ENCODE results near the gene PRKCG. TPM values are rescaled to one million over a fixed set of nuclear protein-coding genes. Genes with fewer than 3 reads are reported as not detected.

Gene PRKCG
- not detected in 2 replicates for total RNA-seq

DNA sequence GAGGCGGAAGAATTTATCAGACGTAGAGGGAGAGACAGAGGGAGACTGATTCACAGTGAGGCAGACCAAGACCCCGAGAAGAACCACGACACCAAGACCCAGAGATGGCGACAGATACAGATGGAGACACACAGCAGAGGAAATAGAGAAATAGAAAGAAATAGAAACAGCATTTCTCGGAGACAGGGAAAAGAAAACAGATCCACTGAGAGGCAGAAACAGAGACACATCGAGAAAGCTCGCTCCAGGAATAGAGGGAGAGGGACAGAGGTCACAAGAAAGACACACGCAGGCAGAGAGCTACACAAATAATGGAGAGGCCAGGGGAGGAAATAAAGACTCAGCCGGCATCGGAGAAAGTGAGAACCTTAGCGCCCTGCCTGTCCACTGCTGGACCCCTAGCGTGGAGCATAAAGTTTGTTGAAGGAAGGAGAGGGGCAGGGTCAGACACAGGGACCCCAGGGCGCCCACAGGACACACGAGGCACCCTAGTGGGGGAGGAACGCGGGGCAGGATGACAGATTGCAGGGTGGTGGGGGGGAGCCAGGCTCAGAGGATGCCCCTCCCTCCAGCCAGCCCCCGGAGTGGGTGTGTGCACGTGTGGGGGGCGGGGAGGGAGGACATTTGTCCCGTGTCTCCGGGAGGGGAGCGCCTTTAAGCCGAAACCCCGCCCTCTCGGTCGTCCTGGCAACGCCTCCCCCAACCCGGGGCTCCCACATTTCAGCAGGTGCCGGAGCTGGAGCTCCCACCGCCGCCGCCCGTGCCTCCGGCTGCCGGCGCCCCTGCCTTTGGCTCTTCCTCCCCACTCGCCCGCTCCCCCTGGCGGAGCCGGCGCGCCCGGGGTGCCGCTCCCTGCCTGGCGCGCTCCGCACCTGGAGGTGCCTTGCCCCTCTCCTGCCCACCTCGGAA, at the start of gene PRKCG:
Gene PRKCG, plus strand, starts transcription at position 716 of the 909 bp plus-strand sequence. CDS start 298 bp downstream, outside the sequence.

DNA sequence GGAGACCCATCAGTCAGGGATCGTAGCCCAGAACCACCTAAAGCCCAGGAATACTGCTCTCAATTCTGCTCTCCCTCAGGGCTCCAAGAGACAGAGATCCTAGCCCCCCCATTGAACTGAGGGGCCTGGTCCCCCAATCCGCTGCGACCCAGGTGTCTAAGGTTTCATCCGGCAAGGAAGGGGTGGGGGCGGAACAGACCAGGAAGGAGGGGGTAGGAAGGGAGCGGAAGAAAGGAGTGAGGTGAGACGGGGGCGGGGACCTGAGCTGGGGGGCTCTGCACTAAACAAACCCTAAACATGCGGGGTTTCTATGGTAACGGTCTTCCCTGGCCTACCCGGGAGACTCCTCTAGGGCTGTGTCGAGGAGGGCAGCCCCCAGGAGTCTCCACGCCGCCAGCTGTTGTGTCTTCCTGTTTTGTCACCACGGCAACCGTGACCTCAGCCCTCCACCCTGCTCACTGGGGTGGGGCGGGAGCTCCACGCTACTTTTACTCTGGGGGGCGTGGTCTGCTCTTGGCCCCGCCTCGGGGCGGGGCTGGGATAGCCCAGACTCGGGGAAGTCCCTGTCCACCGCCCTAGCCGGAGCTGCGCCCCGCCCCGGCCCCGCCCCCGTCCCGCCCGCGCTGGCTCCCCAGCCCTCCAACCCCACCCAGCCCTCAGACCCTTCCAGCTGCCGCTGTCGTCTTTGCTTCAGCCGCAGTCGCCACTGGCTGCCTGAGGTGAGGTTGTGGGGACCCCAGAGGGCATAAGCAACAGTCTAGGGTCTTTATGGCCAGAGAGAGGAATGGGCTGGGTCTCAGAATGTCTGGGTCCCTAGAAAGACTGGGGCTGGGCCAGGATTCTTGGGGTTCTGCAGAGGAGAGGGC, 14.5 kb upstream of the PRKCG start, which contains the start of gene MYADM:
Gene MYADM, plus strand, starts transcription at position 659 of the 866 bp plus-strand sequence. CDS start 5,647 bp downstream, outside the sequence.

DNA sequence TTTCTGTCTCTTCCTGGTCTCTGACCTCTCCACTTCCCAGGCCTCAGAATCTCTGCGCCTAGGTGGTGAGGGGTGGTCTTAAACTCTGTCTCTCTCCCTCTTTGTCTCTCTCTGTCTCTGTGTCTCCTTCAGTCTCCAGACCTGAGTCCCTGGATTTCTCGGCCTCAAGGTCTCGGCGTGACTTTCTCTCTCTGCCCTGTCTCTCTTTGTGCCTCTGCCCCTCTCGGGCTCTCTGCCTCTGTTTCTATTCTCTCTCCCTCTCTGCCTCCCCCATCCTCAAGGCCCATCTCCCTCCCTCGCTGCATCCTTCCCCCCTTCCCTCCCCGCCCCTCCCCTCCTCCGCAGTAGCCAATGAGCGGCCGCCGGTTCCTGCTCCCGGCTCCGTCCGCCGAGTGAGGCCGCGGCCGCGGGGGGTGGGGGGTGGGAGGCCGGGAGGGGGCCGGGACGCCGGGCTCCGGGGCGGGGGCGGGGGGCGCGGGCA, 27.0 kb downstream of the PRKCG start, which contains the start of gene CACNG7:
Gene CACNG7, plus strand, starts transcription at position 344 of the 481 bp plus-strand sequence. CDS start 3,554 bp downstream, outside the sequence.

Other genes with a start within 250 kb of the PRKCG start
- 1.6 and 2.0 TPM in 2 replicates for gene NLRP12, start 57.9 kb upstream of the PRKCG start, total RNA-seq
- 113 and 130 TPM in 2 replicates for gene MYADM, start 14.3 kb upstream of the PRKCG start, total RNA-seq
- not detected in 2 replicates for gene CACNG7, start 27.1 kb downstream of the PRKCG start, total RNA-seq
- gene CACNG8, start 80.7 kb downstream of the PRKCG start, total RNA-seq = 0.15 and 0.20 TPM in 2 replicates
- gene CACNG6, start 109.4 kb downstream of the PRKCG start, total RNA-seq = 3.9 and 4.9 TPM in 2 replicates
- gene VSTM1, start 181.7 kb downstream of the PRKCG start, total RNA-seq = not detected in 2 replicates
- gene TARM1, start 199.2 kb downstream of the PRKCG start, total RNA-seq = not detected in 2 replicates
- not detected in 2 replicates for gene OSCAR, start 218.6 kb downstream of the PRKCG start, total RNA-seq
- 25.6 and 46.0 TPM in 2 replicates for gene NDUFA3, start 220.7 kb downstream of the PRKCG start, total RNA-seq
- gene TFPT, start 233.5 kb downstream of the PRKCG start, total RNA-seq = 57.4 and 58.0 TPM in 2 replicates
- 107 and 123 TPM in 2 replicates for gene PRPF31, start 233.6 kb downstream of the PRKCG start, total RNA-seq

Data from mammary microvascular endothelial cell (primary cell).